ENCODE data around the gene CHRND.

The CHRND gene

GRCh38 chr2:232525791-232526371 lies at the start of gene CHRND:
CHRND (plus strand) TSS chr2:232526160; CDS start chr2:232526216, 56 bp downstream.
- in situ Hi-C loops (cut with MboI; ENCODE audit: low sequenced_read_pairs) = no loop called here

GRCh38 chr2:232476791-232477190 lies 49.2 kb upstream of the CHRND start:
- in situ Hi-C loops (cut with MboI; ENCODE audit: low sequenced_read_pairs) = no loop called here

GRCh38 chr2:232477751-232478510 lies 48.0 kb upstream of the CHRND start:
- in situ Hi-C loops (cut with MboI; ENCODE audit: low sequenced_read_pairs) = no loop called here

- in situ Hi-C loops (cut with MboI; ENCODE audit: low sequenced_read_pairs) = no loop called here
These were observed 47.2 kb upstream of the CHRND start for GRCh38 chr2:232478571-232479340.

GRCh38 chr2:232479341-232480200 lies 46.4 kb upstream of the CHRND start:
- in situ Hi-C loops (cut with MboI; ENCODE audit: low sequenced_read_pairs) = no loop called here

- in situ Hi-C loops (cut with MboI; ENCODE audit: low sequenced_read_pairs) = no loop called here
These were observed 45.5 kb upstream of the CHRND start for GRCh38 chr2:232480201-232481190.

GRCh38 chr2:232481322-232482140 lies 44.4 kb upstream of the CHRND start:
- in situ Hi-C loops (cut with MboI; ENCODE audit: low sequenced_read_pairs) = no loop called here

GRCh38 chr2:232482301-232483238 lies 43.4 kb upstream of the CHRND start:
- in situ Hi-C loops (cut with MboI; ENCODE audit: low sequenced_read_pairs) = no loop called here

GRCh38 chr2:232483311-232483922 lies 42.5 kb upstream of the CHRND start:
- in situ Hi-C loops (cut with MboI; ENCODE audit: low sequenced_read_pairs) = no loop called here

GRCh38 chr2:232483923-232484627 lies 41.9 kb upstream of the CHRND start:
- in situ Hi-C loops (cut with MboI; ENCODE audit: low sequenced_read_pairs) = no loop called here

GRCh38 chr2:232484628-232485347 lies 41.2 kb upstream of the CHRND start:
- in situ Hi-C loops (cut with MboI; ENCODE audit: low sequenced_read_pairs) = no loop called here

- in situ Hi-C loops (cut with MboI; ENCODE audit: low sequenced_read_pairs) = no loop called here
These were observed 40.6 kb upstream of the CHRND start for GRCh38 chr2:232485348-232485756.

- in situ Hi-C loops (cut with MboI; ENCODE audit: low sequenced_read_pairs) = no loop called here
These were observed 40.0 kb upstream of the CHRND start for GRCh38 chr2:232485757-232486557.

GRCh38 chr2:232486558-232487384 lies 39.2 kb upstream of the CHRND start:
- in situ Hi-C loops (cut with MboI; ENCODE audit: low sequenced_read_pairs) = no loop called here
